ENCODE measurements around the gene EPHB2. TPM values are rescaled to one million over a fixed set of nuclear protein-coding genes. Genes with fewer than 3 reads are reported as not detected.
A peak's percentile ranks its signal among the peaks of the same experiment; 100 is the strongest.

The EPHB2 gene
- total RNA-seq, 4 donors from 2014 or later: 7.5 to 27.3 (median 23.8) TPM

DNA sequence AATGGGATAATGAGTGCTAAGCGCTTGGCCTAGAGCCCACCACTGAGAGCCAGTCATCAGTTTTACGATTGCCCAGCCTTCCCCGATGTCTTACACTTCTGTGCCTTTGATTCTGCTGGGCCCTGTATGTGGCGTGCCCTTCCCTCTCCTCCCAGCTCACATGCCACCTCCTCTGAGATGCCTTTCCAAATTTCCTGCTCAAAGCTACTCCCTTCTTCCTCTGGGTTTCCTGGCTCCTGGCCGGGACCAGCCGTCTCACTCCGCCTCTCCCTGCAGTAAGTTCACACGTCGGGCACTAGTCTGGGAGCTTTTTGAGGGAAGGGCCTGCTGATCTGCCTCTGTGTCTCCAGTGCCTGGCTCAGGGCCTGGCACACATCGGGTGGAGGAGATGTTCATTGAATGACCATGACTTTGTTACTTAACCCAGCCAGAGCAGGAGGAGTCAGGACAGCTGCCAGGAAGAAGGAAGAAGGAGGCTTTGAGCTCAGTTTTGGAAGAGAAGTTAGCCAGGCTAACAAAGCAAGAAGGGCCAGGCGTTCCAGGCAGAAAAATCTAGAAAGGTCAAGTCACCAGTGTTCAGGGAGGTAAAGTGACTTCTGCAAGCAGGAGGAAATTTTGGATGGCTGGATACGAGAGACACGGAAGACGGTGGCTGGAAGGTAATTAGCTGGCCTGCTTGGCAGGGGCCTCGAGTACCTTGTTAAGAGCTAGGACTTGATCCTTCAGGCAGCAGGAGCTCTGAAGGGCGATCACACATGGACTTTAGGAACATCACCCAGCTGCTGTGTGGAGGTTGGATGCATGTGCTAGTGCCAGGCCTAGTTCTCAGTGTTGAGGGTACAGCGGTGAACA is 63.6 kb downstream of the EPHB2 start:
- peak; percentile 86 to 87 for DNase-seq
- 27 to 35% methylated on average over 17 of the region's 17 CpGs for WGBS, 2 donors
- TF ChIP-seq, protein P1, sequence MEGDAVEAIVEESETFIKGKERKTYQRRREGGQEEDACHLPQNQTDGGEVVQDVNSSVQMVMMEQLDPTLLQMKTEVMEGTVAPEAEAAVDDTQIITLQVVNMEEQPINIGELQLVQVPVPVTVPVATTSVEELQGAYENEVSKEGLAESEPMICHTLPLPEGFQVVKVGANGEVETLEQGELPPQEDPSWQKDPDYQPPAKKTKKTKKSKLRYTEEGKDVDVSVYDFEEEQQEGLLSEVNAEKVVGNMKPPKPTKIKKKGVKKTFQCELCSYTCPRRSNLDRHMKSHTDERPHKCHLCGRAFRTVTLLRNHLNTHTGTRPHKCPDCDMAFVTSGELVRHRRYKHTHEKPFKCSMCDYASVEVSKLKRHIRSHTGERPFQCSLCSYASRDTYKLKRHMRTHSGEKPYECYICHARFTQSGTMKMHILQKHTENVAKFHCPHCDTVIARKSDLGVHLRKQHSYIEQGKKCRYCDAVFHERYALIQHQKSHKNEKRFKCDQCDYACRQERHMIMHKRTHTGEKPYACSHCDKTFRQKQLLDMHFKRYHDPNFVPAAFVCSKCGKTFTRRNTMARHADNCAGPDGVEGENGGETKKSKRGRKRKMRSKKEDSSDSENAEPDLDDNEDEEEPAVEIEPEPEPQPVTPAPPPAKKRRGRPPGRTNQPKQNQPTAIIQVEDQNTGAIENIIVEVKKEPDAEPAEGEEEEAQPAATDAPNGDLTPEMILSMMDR (IDR thresholded peaks at IDR 0.05): peak in 1 of 6 experiments; percentile 9
- TF ChIP-seq POLR2A (IDR thresholded peaks at IDR 0.05): peak in 1 of 2 donors; percentile 5
- Histone ChIP-seq H3K9me3 (no peaks in the 10 kb centered on the region), H3K4me3 (replicated peaks in 1 of 3) (no peak overlapping the region), H3K27me3 (no peaks in the 10 kb centered on the region), H3K27ac (peak overlapping the region; percentile 81 to 86 (median 86)), H3K36me3 (no peaks in the 10 kb centered on the region), H3K4me1 (peaks cover 40 to 49% of the 10 kb centered on the region in 2 donors)
- intact Hi-C loops (cut with DNase I): no loop called here

DNA sequence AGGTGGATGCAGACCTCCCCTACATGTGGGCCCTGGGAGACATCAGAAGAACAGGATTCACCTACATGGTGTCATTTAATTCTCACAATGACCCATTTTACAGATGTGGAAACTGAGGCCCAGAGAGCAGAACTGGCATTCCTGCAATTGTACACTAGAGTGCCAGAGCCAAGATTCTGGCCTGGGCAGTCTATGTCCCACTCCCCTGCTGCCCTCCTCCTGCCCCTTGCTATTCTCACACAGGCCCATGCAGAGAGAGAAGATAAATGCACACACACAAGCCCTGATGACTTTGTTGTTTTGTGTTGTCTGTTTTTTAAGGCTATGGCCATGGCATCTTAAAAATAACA is 64.2 kb downstream of the EPHB2 start:
- Histone ChIP-seq H3K4me3 (replicated peaks in 1 of 3) (no peak overlapping the region), H3K4me1 (peaks cover 40 to 51% of the 10 kb centered on the region in 2 donors), H3K27me3 (no peaks in the 10 kb centered on the region), H3K27ac (peak overlapping the region; percentile 81 to 86 (median 86)), H3K36me3 (no peaks in the 10 kb centered on the region), H3K9me3 (no peaks in the 10 kb centered on the region)
- DNase-seq: no peak
- TF ChIP-seq POLR2A (IDR thresholded peaks at IDR 0.05): no peak
- TF ChIP-seq, protein P1 (IDR thresholded peaks at IDR 0.05): no peak
- intact Hi-C loops (cut with DNase I): no loop called here

- 71 to 81% methylated on average over 4 to 7 of the region's 7 CpGs for WGBS, 2 donors
- intact Hi-C loops (cut with DNase I): no loop called here
- DNase-seq: no peak
Measured at GRCh38 chr1:22775478-22775877, 64.8 kb downstream of the EPHB2 start.

DNA sequence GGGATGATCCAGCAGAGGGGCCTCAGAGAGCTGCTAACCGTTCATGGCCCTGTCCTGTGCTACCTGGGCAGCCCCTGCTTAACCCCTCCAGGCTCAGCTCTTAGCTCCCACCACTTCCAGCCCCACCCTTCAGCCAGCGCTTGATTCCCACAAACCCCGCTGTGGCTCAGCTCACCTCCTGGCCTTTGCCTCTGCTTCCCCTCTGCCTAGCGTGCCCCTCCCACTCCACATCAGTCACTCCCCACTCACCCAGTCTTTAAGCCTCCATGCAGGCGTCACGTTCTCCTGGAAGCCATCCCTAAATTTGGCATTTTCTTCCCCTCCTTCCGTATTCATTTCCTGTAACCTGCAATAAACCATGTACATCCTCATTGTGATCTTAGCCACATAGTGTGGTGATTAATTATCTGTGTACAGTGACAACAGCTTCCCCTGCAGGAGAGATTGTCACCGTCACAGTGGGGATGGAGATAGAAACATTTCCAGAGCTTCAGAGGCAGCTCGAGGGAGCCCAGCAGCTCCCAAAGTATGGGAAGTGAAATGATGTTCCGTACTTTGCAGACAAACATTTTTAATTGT is 65.5 kb downstream of the EPHB2 start:
- no peak for DNase-seq
- TF ChIP-seq POLR2A (IDR thresholded peaks at IDR 0.05): no peak
- TF ChIP-seq, protein P1 (IDR thresholded peaks at IDR 0.05): no peak
- Histone ChIP-seq H3K36me3 (no peaks in the 10 kb centered on the region), H3K4me3 (replicated peaks in 1 of 3) (no peak overlapping the region), H3K27me3 (no peaks in the 10 kb centered on the region), H3K9me3 (no peaks in the 10 kb centered on the region), H3K4me1 (peaks cover 40 to 51% of the 10 kb centered on the region in 2 donors), H3K27ac (no peak overlapping the region)
- intact Hi-C loops (cut with DNase I): no loop called here
- 67 to 76% methylated on average over 9 to 10 of the region's 10 CpGs for WGBS, 2 donors

More at GRCh38 chr1:22775478-22775877, 64.8 kb downstream of the EPHB2 start:
- TF ChIP-seq POLR2A (IDR thresholded peaks at IDR 0.05): no peak
- TF ChIP-seq, protein P1 (IDR thresholded peaks at IDR 0.05): no peak
- Histone ChIP-seq H3K4me1 (peaks cover 40 to 51% of the 10 kb centered on the region in 2 donors), H3K4me3 (replicated peaks in 1 of 3) (no peak overlapping the region), H3K27me3 (no peaks in the 10 kb centered on the region), H3K27ac (peak overlapping the region in 2 of 3 donors; percentile 81 to 86), H3K36me3 (no peaks in the 10 kb centered on the region), H3K9me3 (no peaks in the 10 kb centered on the region)
